Upper lobe of right lung (tissue), 1 donor: ENCODE data around the gene UHRF2. TPM values are rescaled to one million over a fixed set of nuclear protein-coding genes. Genes with fewer than 3 reads are reported as not detected.

Experiments
- ATAC-seq: fragments of 200-7000 bp; cut with Tn5 transposase; one replicate; pipeline ENCODE4 v1.9.1; 2020; ENCODE audit warnings: mild to moderate bottlenecking, moderate library complexity
- DNase-seq: peaks from one replicate; pipeline ENCODE4 v3.0.0-alpha.2; 2020
- H3K27ac ChIP-seq: fragments of 200-600 bp; one replicate; pipeline ENCODE4 v1.8.0; 2022
- H3K27me3 ChIP-seq: fragments of 200-600 bp; one replicate; pipeline ENCODE4 v1.8.0; 2022; ENCODE audit warnings: mild to moderate bottlenecking
- H3K36me3 ChIP-seq: fragments of 200-600 bp; one replicate; pipeline ENCODE4 v1.8.0; 2022
- H3K4me1 ChIP-seq: fragments of 200-600 bp; one replicate; pipeline ENCODE4 v1.8.0; 2022
- H3K4me3 ChIP-seq: fragments of 200-600 bp; one replicate; pipeline ENCODE4 v1.8.0; 2022; ENCODE audit warnings: mild to moderate bottlenecking
- H3K9me3 ChIP-seq: fragments of 200-600 bp; one replicate; pipeline ENCODE4 v1.8.0; 2022
- CTCF ChIP-seq: fragments of 200-600 bp; IDR thresholded peaks from one replicate; pipeline ENCODE4 v1.8.0; 2022; ENCODE audit warnings: antibody characterized with exemption
- intact Hi-C: fragments of 100-400 bp; cut with DNase I; formaldehyde crosslinking; loops from one replicate; pipeline ENCODE4 v1.11.0; 2022
- total RNA-seq: library from RNA; stranded (reverse); fragmentation: NEBNext Ultra II Directional; extraction: Animal tissue kit (Norgen Biotek cat#: 25700); gene quantifications from one replicate; pipeline ENCODE4 v1.2.1, GENCODE V29; 2021
- donor health status: DM: no; HTN: yes; CAD: no; lungs with severe emphysema.

Gene UHRF2
- total RNA-seq, 1 donor from 2014 or later, result 42.4 TPM

GRCh38 chr9:6498982-6499381, 86.0 kb downstream of the UHRF2 start:
- peaks cover 75% of the 10 kb centered on the region for H3K36me3 ChIP-seq
- H3K27me3 ChIP-seq, result no peaks in the 10 kb centered on the region
- H3K27ac ChIP-seq, result no peak overlapping the region
- ATAC-seq (no peak), DNase-seq (no peak)
- H3K4me1 ChIP-seq, result no peaks in the 10 kb centered on the region
- intact Hi-C loops, result no loop called here
- no peak for TF ChIP-seq CTCF
- H3K9me3 ChIP-seq, result no peaks in the 10 kb centered on the region
- H3K4me3 ChIP-seq, result no peak overlapping the region

- H3K27me3 ChIP-seq, result no peaks in the 10 kb centered on the region
- H3K36me3 ChIP-seq, result peaks cover 95% of the 10 kb centered on the region
- DNase-seq (no peak), ATAC-seq (no peak)
- no peaks in the 10 kb centered on the region for H3K9me3 ChIP-seq
- H3K4me3 ChIP-seq, result no peak overlapping the region
- TF ChIP-seq CTCF, result no peak
- no peaks in the 10 kb centered on the region for H3K4me1 ChIP-seq
- no peak overlapping the region for H3K27ac ChIP-seq
- intact Hi-C loops, result no loop called here
Observed at GRCh38 chr9:6501526-6502210, 88.7 kb downstream of the UHRF2 start.

GRCh38 chr9:6502399-6502798, 89.4 kb downstream of the UHRF2 start:
- Histone ChIP-seq H3K36me3 (peaks cover 95% of the 10 kb centered on the region), H3K27me3 (no peaks in the 10 kb centered on the region), H3K4me1 (no peaks in the 10 kb centered on the region), H3K27ac (no peak overlapping the region), H3K9me3 (no peaks in the 10 kb centered on the region), H3K4me3 (no peak overlapping the region)
- no peak for TF ChIP-seq CTCF
- DNase-seq, result no peak
- intact Hi-C loops, result no loop called here
- ATAC-seq, result no peak

GRCh38 chr9:6506571-6506970, 93.6 kb downstream of the UHRF2 start:
- peaks cover 63% of the 10 kb centered on the region for H3K36me3 ChIP-seq
- no peaks in the 10 kb centered on the region for H3K4me1 ChIP-seq
- no peak for DNase-seq
- TF ChIP-seq CTCF, result no peak
- intact Hi-C loops, result no loop called here
- no peak overlapping the region for H3K4me3 ChIP-seq
- no peak for ATAC-seq
- no peak overlapping the region for H3K27ac ChIP-seq
- H3K27me3 ChIP-seq, result no peaks in the 10 kb centered on the region
- no peaks in the 10 kb centered on the region for H3K9me3 ChIP-seq

GRCh38 chr9:6512085-6512657, 99.2 kb downstream of the UHRF2 start:
- no peaks in the 10 kb centered on the region for H3K9me3 ChIP-seq
- no peak overlapping the region for H3K4me3 ChIP-seq
- no peak for DNase-seq
- intact Hi-C loops, result no loop called here
- peaks cover 11% of the 10 kb centered on the region for H3K36me3 ChIP-seq
- no peaks in the 10 kb centered on the region for H3K4me1 ChIP-seq
- ATAC-seq, result no peak
- H3K27ac ChIP-seq, result no peak overlapping the region
- H3K27me3 ChIP-seq, result no peaks in the 10 kb centered on the region
- no peak for TF ChIP-seq CTCF

GRCh38 chr9:6522263-6522662, 109.3 kb downstream of the UHRF2 start:
- ATAC-seq (no peak), DNase-seq (no peak)
- H3K27me3 ChIP-seq, result no peaks in the 10 kb centered on the region
- H3K4me1 ChIP-seq, result no peaks in the 10 kb centered on the region
- H3K9me3 ChIP-seq, result no peaks in the 10 kb centered on the region
- no peak overlapping the region for H3K27ac ChIP-seq
- intact Hi-C loops, result no loop called here
- no peaks in the 10 kb centered on the region for H3K36me3 ChIP-seq
- no peak for TF ChIP-seq CTCF
- H3K4me3 ChIP-seq, result no peak overlapping the region
